ENCODE results near the gene MT1B. TPM values are rescaled to one million over a fixed set of nuclear protein-coding genes. Genes with fewer than 3 reads are reported as not detected.

The MT1B gene
- total and polyA plus RNA-seq, 8 donors, result 0.45 to 0.66 TPM; not detected in 6

DNA sequence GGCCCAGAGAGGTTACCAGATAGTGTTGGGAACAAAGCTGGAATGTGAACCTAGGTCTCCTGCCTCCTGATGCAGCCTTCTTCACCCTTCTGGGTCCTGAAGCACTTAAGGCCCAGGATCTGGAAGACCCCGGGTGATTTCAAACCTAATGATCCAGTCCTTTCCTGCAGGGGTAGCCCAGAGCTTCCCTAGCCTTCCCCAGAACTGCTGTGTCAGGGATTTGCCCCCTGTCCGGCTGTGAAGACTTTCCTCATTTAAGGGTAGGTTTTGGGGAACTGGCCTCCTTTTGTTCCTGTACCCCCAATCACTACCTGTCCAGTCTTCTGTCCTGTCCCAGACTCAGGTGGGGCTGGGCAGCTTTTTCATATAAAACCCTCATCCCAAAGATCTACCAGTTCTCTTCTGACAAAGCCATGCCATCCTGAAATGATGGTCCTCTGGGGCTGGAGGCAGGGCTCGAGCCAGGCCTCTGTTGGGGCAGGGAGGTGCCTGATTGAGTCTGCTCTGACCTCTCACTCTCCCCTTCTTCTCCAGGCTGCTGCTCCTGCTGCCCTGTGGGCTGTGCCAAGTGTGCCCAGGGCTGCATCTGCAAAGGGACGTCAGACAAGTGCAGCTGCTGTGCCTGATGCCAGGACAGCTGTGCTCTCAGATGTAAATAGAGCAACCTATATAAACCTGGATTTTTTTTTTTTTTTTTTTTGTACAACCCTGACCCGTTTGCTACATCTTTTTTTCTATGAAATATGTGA lies 31.9 kb downstream of the MT1B start:
- ATAC-seq, result no peak
- no peak for DNase-seq
- Histone ChIP-seq H3K9me3 (peaks cover 0 to 8% of the 10 kb centered on the region in 2 donors), H3K4me1 (peaks cover 10 to 18% of the 10 kb centered on the region in 2 donors), H3K4me3 (peak overlapping the region; percentile 55), H3K36me3 (no peaks in the 10 kb centered on the region), H3K27ac (no peak overlapping the region), H3K27me3 (no peaks in the 10 kb centered on the region)
- TF ChIP-seq, protein P1, sequence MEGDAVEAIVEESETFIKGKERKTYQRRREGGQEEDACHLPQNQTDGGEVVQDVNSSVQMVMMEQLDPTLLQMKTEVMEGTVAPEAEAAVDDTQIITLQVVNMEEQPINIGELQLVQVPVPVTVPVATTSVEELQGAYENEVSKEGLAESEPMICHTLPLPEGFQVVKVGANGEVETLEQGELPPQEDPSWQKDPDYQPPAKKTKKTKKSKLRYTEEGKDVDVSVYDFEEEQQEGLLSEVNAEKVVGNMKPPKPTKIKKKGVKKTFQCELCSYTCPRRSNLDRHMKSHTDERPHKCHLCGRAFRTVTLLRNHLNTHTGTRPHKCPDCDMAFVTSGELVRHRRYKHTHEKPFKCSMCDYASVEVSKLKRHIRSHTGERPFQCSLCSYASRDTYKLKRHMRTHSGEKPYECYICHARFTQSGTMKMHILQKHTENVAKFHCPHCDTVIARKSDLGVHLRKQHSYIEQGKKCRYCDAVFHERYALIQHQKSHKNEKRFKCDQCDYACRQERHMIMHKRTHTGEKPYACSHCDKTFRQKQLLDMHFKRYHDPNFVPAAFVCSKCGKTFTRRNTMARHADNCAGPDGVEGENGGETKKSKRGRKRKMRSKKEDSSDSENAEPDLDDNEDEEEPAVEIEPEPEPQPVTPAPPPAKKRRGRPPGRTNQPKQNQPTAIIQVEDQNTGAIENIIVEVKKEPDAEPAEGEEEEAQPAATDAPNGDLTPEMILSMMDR (IDR thresholded peaks at IDR 0.05), result no peak
- intact Hi-C loops (cut with DNase I), result no loop called here

DNA sequence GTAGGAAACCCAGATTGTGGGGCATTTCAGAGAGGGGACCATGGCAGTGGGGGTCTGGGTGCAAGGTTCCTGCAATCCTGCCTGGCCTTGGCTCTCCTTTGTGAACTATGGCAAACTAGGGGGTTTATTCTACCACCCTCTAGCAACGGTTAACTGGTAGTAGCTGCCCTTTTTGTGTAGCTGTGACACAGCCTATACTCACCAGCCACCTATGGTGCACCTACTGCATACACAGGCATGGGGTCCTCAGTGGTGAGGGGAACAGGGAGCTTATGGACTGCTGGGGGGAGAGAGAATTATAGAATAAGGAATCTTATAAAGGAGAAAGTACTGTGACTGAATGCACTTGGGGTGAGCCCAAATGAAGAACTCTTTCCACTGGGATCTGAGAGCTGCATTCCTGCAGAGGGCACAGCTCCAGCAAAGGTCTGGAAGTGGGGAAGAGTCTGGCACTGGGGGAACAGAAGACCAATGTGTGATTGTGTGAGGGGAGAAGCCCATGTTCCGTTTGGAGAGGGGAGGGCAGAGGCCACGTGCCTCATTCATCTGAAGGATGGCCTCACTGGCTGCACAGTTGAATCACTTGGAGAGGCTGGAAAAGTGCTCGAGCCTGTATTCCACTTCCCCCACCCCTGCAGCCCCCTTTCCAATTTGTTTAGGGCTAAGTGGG lies 32.7 kb downstream of the MT1B start:
- intact Hi-C loops (cut with DNase I), result no loop called here
- TF ChIP-seq, protein P1 (IDR thresholded peaks at IDR 0.05), result no peak
- no peaks in the 10 kb centered on the region for H3K36me3 ChIP-seq
- peaks cover 0 to 8% of the 10 kb centered on the region in 2 donors for H3K9me3 ChIP-seq
- peak overlapping the region in 1 of 2 donors; percentile 55 for H3K4me3 ChIP-seq
- H3K4me1 ChIP-seq, result peaks cover 10 to 18% of the 10 kb centered on the region in 2 donors
- no peak overlapping the region for H3K27ac ChIP-seq
- DNase-seq (no peak), ATAC-seq (no peak)
- no peaks in the 10 kb centered on the region for H3K27me3 ChIP-seq

DNA sequence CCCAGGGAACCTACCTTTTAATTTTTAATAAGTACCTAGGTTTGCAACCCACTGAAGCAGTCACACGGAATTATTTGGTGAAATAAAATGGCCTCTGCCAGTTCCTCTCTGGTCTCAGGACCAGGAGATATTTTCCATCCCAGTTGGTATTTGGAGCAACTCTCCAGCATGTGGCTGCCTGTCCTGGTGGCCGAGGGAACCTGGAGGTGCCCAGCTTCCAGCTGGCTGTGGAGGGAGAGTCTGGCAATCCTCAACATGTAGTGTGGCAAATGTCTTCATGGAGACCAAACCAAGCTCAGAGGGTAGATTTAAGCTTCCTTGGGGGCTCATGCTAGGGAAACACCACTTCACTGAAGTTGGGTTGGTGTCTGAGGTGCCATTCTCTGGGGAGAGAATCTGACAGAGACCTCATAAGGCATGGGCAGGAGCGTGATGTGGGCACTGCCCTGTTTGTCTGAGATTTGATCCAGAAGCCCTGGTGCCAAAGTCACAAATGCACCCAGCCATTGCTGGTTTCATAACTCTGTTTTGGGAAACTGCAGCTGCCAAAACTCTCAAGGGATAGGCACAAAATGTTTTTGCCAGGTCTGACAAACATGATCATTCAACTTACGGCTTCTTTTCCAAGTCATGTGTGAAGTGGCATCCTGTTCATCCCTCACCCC lies 33.4 kb downstream of the MT1B start:
- ATAC-seq (no peak), DNase-seq (no peak)
- TF ChIP-seq, protein P1 (IDR thresholded peaks at IDR 0.05), result no peak
- peaks cover 10 to 18% of the 10 kb centered on the region in 2 donors for H3K4me1 ChIP-seq
- intact Hi-C loops (cut with DNase I), result no loop called here
- no peak overlapping the region for H3K27ac ChIP-seq
- no peaks in the 10 kb centered on the region for H3K36me3 ChIP-seq
- H3K27me3 ChIP-seq, result no peaks in the 10 kb centered on the region
- H3K9me3 ChIP-seq, result peaks cover 0 to 8% of the 10 kb centered on the region in 2 donors
- no peak overlapping the region for H3K4me3 ChIP-seq

DNA sequence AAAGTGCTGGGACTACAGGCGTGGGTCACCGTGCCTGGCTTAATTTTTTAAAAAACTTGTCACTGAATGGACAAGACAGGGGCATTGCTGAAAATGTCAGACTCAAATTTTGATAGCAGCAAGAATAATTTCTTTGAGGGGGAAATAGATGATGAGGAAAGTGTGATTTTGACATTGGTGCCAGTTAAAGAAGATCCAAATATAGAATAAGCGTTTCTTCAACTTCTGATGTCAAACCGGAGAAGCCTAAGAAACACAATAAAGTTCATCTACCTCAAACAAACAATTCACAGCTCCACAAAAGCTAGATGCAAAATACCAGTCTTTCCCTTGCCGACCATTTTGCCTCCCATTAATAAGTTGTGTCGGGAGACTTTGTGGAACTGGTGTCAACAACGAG lies 35.1 kb downstream of the MT1B start:
- no peak overlapping the region for H3K4me3 ChIP-seq
- ATAC-seq, result no peak
- no peaks in the 10 kb centered on the region for H3K27me3 ChIP-seq
- H3K36me3 ChIP-seq, result no peaks in the 10 kb centered on the region
- intact Hi-C loops (cut with DNase I), result no loop called here
- H3K27ac ChIP-seq, result no peak overlapping the region
- H3K4me1 ChIP-seq, result peaks cover 10 to 13% of the 10 kb centered on the region in 2 donors
- no peak for DNase-seq
- TF ChIP-seq, protein P1 (IDR thresholded peaks at IDR 0.05), result no peak
- H3K9me3 ChIP-seq, result peaks cover 0 to 8% of the 10 kb centered on the region in 2 donors

DNA sequence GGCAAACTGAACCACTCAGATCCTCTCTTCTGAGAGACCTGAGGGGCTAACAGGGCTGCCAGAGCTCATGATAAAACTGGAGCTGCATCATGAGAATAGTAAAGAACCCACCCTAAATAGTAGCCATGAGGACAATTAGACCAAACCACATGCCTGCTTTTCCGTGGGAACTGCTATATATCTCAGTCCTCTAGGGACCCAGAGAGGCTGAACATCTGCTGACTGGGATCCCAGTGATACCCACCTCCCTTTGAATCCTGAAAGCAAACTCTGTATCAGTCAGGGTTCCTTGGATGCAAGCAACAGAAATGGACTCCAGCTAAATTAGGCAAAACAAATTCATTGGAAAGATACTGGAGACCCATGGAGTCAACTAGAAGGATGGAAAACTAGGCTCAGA lies 37.1 kb downstream of the MT1B start:
- intact Hi-C loops (cut with DNase I), result no loop called here
- H3K36me3 ChIP-seq, result no peaks in the 10 kb centered on the region
- TF ChIP-seq, protein P1 (IDR thresholded peaks at IDR 0.05), result no peak

More for the DNA sequence above, 37.1 kb downstream of the MT1B start:
- Histone ChIP-seq H3K27me3 (no peaks in the 10 kb centered on the region), H3K4me3 (no peak overlapping the region), H3K27ac (no peak overlapping the region), H3K9me3 (peaks cover 0 to 8% of the 10 kb centered on the region in 2 donors), H3K4me1 (no peaks in the 10 kb centered on the region)
- no peak for ATAC-seq
- no peak for DNase-seq
